Brain microvascular endothelial cell (primary cell): ENCODE results near the gene NPM3.

ENCODE experiments used
- DNase-seq: peaks from one replicate; pipeline ENCODE4 v3.0.0-alpha.2; 2020
- H3K27ac ChIP-seq: fragments of 250-450 bp; sonication (Bioruptor Pico); 2 replicates; pipeline ENCODE4 v1.5.1; 2020; ENCODE audit warnings: mild to moderate bottlenecking, moderate library complexity
- H3K27me3 ChIP-seq: fragments of 250-450 bp; sonication (Bioruptor Pico); replicated peaks from 2 replicates; pipeline ENCODE4 v1.5.1; 2020; ENCODE audit warnings: mild to moderate bottlenecking
- H3K36me3 ChIP-seq: fragments of 250-450 bp; sonication (Bioruptor Pico); replicated peaks from 2 replicates; pipeline ENCODE4 v1.5.1; 2020; ENCODE audit warnings: mild to moderate bottlenecking
- H3K4me3 ChIP-seq: 2 replicates; pipeline ENCODE4 v1.5.1; 2011; ENCODE audit warnings: low read depth, mild to moderate bottlenecking, control low read depth, low read length, moderate library complexity
- CTCF ChIP-seq: IDR thresholded peaks from 2 replicates; pipeline ENCODE4 v1.5.1; 2011; ENCODE audit warnings: low read depth, mild to moderate bottlenecking, moderate library complexity, low read length, control low read depth, inconsistent platforms; ENCODE audit errors: missing control alignments
- in situ Hi-C: cut with HindIII; loops from 2 replicates; pipeline ENCODE4 v1.10.0; 2017; ENCODE audit warnings: low sequenced_read_pairs, low pct_ligation_motif_present

Gene NPM3

GRCh38 chr10:101780818-101781654 is 2.2 kb downstream of the NPM3 start:
- peak; percentile 52 for DNase-seq

GRCh38 chr10:101780187-101780817 is 2.9 kb downstream of the NPM3 start:
- no peak overlapping the region for H3K27ac ChIP-seq
- peak overlapping the region; percentile 31 for H3K4me3 ChIP-seq
- DNase-seq = no peak
- in situ Hi-C loops = no loop called here
- TF ChIP-seq CTCF = no peak
- peaks cover 14% of the 10 kb centered on the region for H3K27me3 ChIP-seq
- H3K36me3 ChIP-seq = peaks cover 16% of the 10 kb centered on the region

More at GRCh38 chr10:101780818-101781654, 2.2 kb downstream of the NPM3 start:
- no peak overlapping the region for H3K4me3 ChIP-seq
- H3K27me3 ChIP-seq = peaks cover 10% of the 10 kb centered on the region
- TF ChIP-seq CTCF = peak; percentile 98
- in situ Hi-C loops = no loop called here
- peaks cover 23% of the 10 kb centered on the region for H3K36me3 ChIP-seq
- H3K27ac ChIP-seq = no peak overlapping the region

GRCh38 chr10:101779544-101780186 is 3.6 kb downstream of the NPM3 start:
- DNase-seq = peak; percentile 48
- H3K4me3 ChIP-seq = peak overlapping the region; percentile 38
- in situ Hi-C loops = no loop called here
- peaks cover 10% of the 10 kb centered on the region for H3K36me3 ChIP-seq
- H3K27ac ChIP-seq = no peak overlapping the region
- H3K27me3 ChIP-seq = peaks cover 21% of the 10 kb centered on the region
- TF ChIP-seq CTCF = peak; percentile 82

GRCh38 chr10:101778781-101779543 is 4.3 kb downstream of the NPM3 start:
- peak overlapping the region; percentile 38 for H3K4me3 ChIP-seq

More at GRCh38 chr10:101778781-101779543, 4.3 kb downstream of the NPM3 start:
- peaks cover 28% of the 10 kb centered on the region for H3K27me3 ChIP-seq
- in situ Hi-C loops = no loop called here
- H3K36me3 ChIP-seq = peaks cover 3% of the 10 kb centered on the region
- no peak overlapping the region for H3K27ac ChIP-seq
- no peak for TF ChIP-seq CTCF
- DNase-seq = no peak
